HEK293T (cell line): ENCODE data around the gene FOXD4.
"Not testable (repeated sequence)": the region's sequence is repeated elsewhere in the genome, so short reads cannot be mapped to it uniquely, and the experiment has no call there.

Experiments used
- ARNT ChIP-seq: fragments of 450-650 bp; IDR thresholded peaks from 2 replicates; pipeline ENCODE4 v1.6.1; 2017; ENCODE audit warnings: mild to moderate bottlenecking
- BHLHE40 ChIP-seq: fragments of 450-650 bp; IDR thresholded peaks from 2 replicates; pipeline ENCODE4 v1.6.1; 2016; ENCODE audit warnings: mild to moderate bottlenecking, moderate library complexity, borderline replicate concordance
- ELF4 ChIP-seq: fragments of 450-650 bp; IDR thresholded peaks from 2 replicates; pipeline ENCODE4 v1.6.1; 2017; ENCODE audit warnings: antibody characterized with exemption
- FOXA1 ChIP-seq: fragments of 450-650 bp; IDR thresholded peaks from 2 replicates; pipeline ENCODE4 v1.6.1; 2016; ENCODE audit warnings: mild to moderate bottlenecking
- FOXK2 ChIP-seq: fragments of 450-650 bp; IDR thresholded peaks from 2 replicates; pipeline ENCODE4 v1.6.1; 2016; ENCODE audit warnings: mild to moderate bottlenecking
- FOXM1 ChIP-seq: fragments of 450-650 bp; IDR thresholded peaks from 2 replicates; pipeline ENCODE4 v1.6.1; 2017; ENCODE audit warnings: mild to moderate bottlenecking, borderline replicate concordance
- L3MBTL2 ChIP-seq: fragments of 450-650 bp; conservative IDR thresholded peaks from 2 replicates; pipeline ENCODE4 v1.6.1; 2016; ENCODE audit warnings: mild to moderate bottlenecking
- NFRKB ChIP-seq: fragments of 450-650 bp; IDR thresholded peaks from 2 replicates; pipeline ENCODE4 v1.6.1; 2016; ENCODE audit warnings: mild to moderate bottlenecking, moderate library complexity
- PKNOX1 ChIP-seq: fragments of 450-650 bp; IDR thresholded peaks from 2 replicates; pipeline ENCODE4 v1.6.1; 2016
- SP1 ChIP-seq: fragments of 450-650 bp; IDR thresholded peaks from 2 replicates; pipeline ENCODE4 v1.6.1; 2017
- SUZ12 ChIP-seq: fragments of 450-650 bp; IDR thresholded peaks from 2 replicates; pipeline ENCODE4 v1.6.1; 2016; ENCODE audit warnings: mild to moderate bottlenecking

DNA sequence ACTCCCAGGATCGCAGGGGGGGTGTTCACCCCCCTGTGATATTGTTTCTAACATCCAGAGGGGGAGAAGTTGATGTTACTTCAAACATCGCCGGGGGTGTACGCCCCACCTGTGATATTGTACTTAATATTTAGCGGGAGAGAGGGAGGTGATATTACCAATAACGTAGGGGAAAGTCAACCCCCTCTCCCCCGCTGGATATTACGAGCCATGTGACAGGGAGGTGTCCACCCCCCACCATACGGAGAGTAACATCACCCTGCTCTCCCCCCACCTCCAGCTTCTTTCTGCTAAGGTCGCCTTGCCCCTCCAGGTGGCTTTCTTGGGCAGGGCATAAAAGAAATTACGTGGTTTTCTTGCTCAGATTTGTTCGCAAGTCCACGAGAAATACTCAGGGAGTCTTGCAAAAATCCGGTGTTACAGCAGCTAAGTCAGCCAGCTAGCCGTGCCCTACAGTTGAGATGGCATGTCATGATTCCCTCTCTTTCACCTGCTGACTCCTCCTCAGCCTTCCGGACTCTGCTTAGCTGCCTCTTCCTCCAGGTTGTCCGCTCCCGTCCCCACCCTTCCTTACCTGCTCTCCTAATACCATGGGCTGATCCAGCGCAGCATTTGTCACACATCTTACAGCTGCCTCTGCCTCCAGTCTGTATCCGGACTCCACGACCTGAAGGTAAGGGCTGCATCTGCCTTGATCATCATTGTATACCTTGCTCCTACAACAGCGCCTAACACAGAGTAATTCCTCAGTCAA is 9.3 kb downstream of the FOXD4 start:
- not testable (repeated sequence) for TF ChIP-seq FOXK2, FOXM1, NFRKB, BHLHE40, FOXA1, ARNT, L3MBTL2, ELF4, PKNOX1, SP1, SUZ12
